Testis (tissue), 2 donors: ENCODE results near the gene RAB18.

ENCODE experiments used
- CTCF ChIP-seq, 3 experiments: fragments of 450-650 bp in 2 of 3; fragments of 200-600 bp in 1 of 3; sonication (generic) in 1 of 3; IDR thresholded peaks; one replicate each; pipeline ENCODE4 v1.5.1; 2016 to 2019; ENCODE audit warnings: antibody characterized with exemption in 3 of 3, mild to moderate bottlenecking in 2 of 3, moderate library complexity in 1 of 3
- POLR2A ChIP-seq: fragments of 450-650 bp; IDR thresholded peaks from one replicate; pipeline ENCODE4 v1.6.1; 2017; ENCODE audit warnings: antibody characterized with exemption, mild to moderate bottlenecking, moderate library complexity

GRCh38 chr10:27542812-27543211 lies 38.7 kb downstream of the RAB18 start:
- TF ChIP-seq CTCF (IDR thresholded peaks at IDR 0.05), result no peak
- TF ChIP-seq POLR2A, result no peak
